ENCODE measurements around the gene DAPK2.

Gene DAPK2

DNA sequence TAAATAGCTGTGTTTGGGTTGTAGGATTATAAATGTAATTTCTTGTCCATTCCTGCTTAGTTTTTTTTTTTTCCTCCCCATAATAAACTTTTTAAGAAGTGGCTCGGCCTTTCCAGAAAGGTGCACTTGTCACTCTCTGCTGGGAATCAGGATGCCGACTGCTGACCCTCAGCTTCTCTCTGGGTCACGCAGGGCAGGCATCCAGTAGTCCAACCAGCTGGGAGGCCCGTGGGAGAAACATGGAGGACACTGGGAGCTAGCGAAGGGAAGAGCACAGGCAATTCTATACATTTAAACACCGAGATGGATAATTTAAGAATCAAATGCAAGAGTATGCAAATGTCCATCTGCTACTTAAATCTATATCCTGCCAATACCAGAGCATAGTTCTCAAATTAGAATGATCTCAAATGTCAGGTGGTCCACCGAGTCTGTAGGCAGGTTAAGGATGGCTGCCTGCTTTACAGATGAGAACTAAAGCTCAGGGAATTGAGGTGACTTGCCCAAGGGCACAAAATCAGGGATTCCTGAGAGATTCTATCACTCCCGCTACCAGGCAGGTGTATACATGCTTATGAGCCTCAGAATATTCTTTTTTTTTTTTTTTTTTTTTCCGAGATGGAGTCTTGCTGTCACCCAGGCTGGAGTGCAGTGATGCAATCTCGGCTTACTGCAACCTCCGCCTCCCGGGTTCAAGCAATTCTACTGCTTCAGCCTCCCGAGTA lies 64.5 kb downstream of the DAPK2 start:
- no peak for FAIRE-seq
- no peak for DNase-seq (ENCODE audit: insufficient read length, low spot score)
- no peak for TF ChIP-seq CTCF (IDR thresholded peaks at IDR 0.05; ENCODE audit: insufficient read depth, missing control alignments)

DNA sequence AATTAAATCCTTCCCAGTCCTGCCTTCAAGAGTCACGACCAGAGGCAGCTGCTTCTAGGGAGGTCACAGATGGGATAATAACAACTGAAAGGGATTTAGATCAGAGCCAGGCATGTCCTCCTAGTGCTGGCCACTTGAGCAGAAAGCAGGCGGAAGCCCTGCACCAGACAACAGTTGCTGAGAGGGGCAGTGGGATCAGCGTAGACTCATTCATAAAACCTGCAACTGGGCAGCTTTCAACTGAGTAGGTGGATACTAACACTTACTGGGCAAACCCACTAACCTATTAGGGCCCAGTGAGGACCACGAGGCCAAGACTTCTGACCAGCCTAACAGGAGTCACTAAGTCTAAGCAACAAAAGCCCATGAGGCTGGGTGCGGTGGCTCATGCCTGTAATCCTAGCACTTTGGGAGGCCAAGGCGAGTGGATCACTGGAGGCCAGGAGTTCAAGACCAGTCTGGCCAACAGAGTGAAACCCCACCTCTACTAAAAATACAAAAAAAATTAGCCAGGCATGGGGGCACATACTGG lies 67.0 kb downstream of the DAPK2 start:
- DNase-seq (ENCODE audit: insufficient read length, low spot score) (no peak), FAIRE-seq (no peak)
- TF ChIP-seq CTCF (IDR thresholded peaks at IDR 0.05; ENCODE audit: insufficient read depth, missing control alignments), result no peak

- no peak for FAIRE-seq
- DNase-seq (ENCODE audit: insufficient read length, low spot score), result no peak
- no peak for TF ChIP-seq CTCF (IDR thresholded peaks at IDR 0.05; ENCODE audit: insufficient read depth, missing control alignments)
Measured at GRCh38 chr15:63978511-63979261, 67.6 kb downstream of the DAPK2 start.

GRCh38 chr15:63977119-63977518 lies 69.2 kb downstream of the DAPK2 start:
- FAIRE-seq (no peak), DNase-seq (ENCODE audit: insufficient read length, low spot score) (no peak)
- TF ChIP-seq CTCF (IDR thresholded peaks at IDR 0.05; ENCODE audit: insufficient read depth, missing control alignments), result no peak

DNA sequence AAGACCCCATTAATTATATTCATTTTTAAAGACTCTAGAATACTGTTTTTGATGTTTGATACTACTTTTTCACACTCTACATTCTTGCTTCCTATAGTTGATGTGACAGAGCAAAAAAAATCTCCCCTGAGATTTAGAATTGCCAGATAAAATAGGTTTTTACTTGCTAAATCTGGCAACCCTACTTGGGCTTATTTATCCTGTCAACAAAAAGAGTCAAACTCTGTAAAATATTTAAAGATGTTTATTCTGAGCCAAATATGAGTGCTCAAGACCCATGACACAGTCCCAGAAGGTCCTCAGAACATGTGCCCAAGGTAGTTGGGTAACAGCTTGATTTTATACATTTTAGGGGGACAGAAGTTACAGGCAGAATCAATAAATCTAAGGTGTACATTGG lies 72.3 kb downstream of the DAPK2 start:
- FAIRE-seq (no peak), DNase-seq (ENCODE audit: insufficient read length, low spot score) (no peak)
- TF ChIP-seq CTCF (IDR thresholded peaks at IDR 0.05; ENCODE audit: insufficient read depth, missing control alignments), result no peak

- no peak for TF ChIP-seq CTCF (IDR thresholded peaks at IDR 0.05; ENCODE audit: insufficient read depth, missing control alignments)
- DNase-seq (ENCODE audit: insufficient read length, low spot score), result no peak
- FAIRE-seq, result no peak
Measured at GRCh38 chr15:63973212-63974009, 72.9 kb downstream of the DAPK2 start.
